ENCODE measurements around the gene BAZ1B.
"Not testable (repeated sequence)": the region's sequence is repeated elsewhere in the genome, so short reads cannot be mapped to it uniquely, and the experiment has no call there.

Gene BAZ1B

DNA sequence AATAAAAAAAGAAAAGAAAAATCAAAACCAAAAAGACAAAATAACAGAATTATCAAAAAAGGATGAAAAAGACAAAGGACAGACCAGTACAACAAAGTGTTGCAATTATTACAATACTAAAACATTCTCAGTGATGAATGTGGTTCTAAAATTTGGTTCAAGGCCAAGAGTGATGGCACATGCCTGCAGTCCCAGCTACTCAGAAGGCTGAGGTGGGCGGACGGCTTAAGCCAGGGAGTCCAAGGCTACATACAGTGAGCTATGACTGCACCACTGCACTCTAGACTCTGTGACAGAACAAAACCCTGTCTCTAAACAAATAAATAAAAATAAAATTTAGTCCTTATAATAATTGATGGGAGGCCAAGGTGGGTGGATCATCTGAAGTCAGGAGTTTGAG lies 14.5 kb downstream of the BAZ1B start:
- no peak for DNase-seq

DNA sequence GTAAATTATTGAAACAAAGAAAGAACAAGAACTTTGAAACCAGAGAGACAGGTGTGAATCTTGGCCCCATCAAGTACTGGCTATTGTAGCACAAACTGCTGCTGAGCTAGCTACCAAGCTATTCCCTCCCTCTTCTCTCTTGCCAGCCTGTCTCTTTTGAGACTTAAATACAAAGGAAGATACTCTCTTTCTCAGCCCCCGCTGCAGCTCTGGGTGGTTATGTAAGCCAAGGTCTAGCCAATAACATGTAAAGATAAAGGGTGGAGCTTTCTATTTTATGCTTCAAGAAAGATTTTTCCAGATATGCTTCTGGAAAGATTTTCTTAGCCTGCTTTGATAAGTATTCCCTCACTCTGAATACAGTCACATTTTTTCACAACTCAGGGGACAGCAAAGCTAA lies 17.2 kb downstream of the BAZ1B start:
- DNase-seq, result peak in 9 of 56 donors; percentile 1 to 40 (median 8)

DNA sequence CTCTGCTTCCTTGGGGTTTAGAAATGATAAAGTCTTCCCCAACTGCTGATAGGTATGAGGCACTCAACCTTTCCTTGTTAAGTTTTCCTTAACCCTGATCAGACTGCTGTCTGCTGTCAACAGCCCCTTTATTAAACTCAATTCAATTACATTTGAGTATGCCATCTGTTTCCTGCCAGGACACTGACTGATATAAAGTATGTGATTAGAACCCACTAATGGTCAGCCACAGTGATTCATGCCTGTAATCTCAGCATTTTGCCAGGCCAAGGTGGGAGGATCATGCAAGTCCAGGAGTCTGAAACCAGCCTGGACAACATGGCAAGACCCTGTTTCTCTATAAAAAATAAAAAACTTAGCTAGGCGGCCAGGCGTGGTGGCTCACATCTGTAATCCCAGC lies 18.1 kb downstream of the BAZ1B start:
- no peak for DNase-seq

- no peak for DNase-seq
Measured at GRCh38 chr7:73503229-73503628, 18.9 kb downstream of the BAZ1B start.

DNA sequence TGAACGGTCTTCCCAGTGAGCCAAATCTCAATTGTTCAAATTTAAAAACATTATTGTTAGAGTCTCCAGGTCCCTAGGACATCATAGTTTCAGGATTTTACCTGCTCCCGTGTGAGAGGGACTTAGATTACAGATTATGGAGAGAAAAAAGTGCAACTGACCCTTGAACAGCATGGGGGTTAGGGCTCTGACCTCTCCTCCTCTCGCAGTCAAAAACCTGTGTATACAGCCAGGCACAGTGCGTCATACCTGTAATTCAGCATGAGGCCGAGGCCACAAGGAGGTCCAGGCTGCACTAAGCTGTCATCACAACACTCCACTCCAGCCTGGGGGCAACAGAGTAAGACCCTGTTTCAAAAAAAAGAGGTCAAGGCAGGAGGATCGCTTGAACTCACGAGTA lies 25.5 kb downstream of the BAZ1B start:
- no peak for DNase-seq

GRCh38 chr7:73495507-73495906 lies 26.6 kb downstream of the BAZ1B start:
- not testable (repeated sequence) for DNase-seq

DNA sequence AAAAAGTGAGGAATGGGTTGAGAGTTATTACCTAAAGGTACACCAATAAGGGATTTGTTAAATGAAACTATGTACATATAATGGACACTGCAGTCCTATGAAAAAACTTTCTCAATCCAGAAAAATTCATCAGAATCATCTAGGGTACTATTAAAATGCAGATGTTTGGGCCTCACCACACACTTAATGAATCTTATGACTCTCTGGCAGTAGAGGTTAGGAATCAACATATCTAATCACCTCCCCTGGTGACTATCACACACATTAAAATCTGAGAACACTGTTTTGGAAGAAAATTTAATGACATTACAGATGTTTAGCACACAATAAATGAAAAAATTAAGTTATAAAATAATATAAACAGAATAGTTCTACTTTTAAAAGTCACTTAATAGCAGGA lies 32.1 kb downstream of the BAZ1B start:
- no peak for DNase-seq

DNA sequence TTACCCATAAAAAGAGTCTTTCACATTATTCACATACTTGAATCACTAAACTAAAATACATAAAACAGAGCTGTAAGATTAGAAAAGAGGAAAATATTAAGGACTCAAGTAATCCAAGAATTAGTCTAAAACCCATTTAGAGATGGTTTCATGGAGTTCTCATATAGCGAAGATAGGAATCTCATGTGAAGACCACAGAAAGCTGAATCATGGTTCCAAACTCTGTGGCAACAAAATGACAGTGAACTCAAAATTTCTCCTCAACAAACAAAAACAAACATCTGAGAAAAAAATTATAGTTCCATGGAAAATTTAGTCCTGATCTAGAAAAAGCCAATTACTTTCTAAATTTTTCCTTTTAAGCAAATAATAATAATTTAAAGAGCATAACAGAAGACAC lies 34.6 kb downstream of the BAZ1B start:
- no peak for DNase-seq

DNA sequence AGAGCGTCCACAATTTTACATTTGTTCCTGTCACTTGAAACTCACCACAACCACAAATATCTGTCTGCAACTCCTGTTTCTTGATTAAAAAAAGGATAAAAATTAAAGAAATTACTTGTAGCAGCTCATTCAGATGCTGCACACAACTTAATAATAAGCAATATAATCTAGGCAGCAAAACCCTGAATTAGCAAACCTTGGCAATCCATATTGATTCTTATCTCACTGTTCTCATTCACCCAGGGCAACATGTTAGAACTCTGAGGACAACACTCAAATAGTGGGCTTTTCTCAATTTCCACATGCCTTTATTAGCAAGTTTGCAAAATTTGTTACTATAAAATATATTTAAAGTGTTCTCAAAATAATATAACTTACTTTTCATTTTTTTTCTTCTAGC lies 38.9 kb downstream of the BAZ1B start:
- DNase-seq, result no peak

DNA sequence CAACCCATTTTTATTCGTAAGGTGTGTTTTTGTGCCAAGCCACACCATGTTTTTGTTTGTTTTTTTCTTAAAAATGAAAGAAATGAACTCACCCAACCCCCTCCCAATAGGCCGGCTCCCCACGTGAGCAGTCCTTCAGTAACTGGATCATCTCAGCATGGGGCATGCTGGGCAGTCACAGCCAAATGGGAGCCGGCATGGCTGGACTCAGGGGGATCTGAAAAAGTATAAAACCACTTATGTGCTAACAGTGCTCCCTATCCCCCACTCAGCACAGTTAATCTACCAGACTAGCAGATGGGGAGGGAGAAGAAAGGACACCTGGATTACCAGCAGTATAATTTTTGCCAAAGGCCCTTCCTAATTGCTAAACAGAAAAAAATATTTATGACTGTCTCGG lies 39.3 kb downstream of the BAZ1B start:
- peak in 3 of 56 donors; percentile 2 to 9 (median 2) for DNase-seq

- not testable (repeated sequence) for DNase-seq
Measured at GRCh38 chr7:73481521-73481920, 40.6 kb downstream of the BAZ1B start.

- no peak for DNase-seq
Measured at GRCh38 chr7:73478549-73478948, 43.5 kb downstream of the BAZ1B start.

- no peak for DNase-seq
Measured at GRCh38 chr7:73477376-73477775, 44.7 kb downstream of the BAZ1B start.

GRCh38 chr7:73470208-73470607 lies 51.9 kb downstream of the BAZ1B start:
- DNase-seq, result peak in 6 of 56 donors; percentile 1 to 6 (median 4)

- not testable (repeated sequence) for DNase-seq
Measured at GRCh38 chr7:73467046-73467445, 55.0 kb downstream of the BAZ1B start.

GRCh38 chr7:73466112-73466511 lies 56.0 kb downstream of the BAZ1B start:
- DNase-seq, result no peak

GRCh38 chr7:73463966-73464365 lies 58.1 kb downstream of the BAZ1B start:
- no peak for DNase-seq

GRCh38 chr7:73463260-73463659 lies 58.8 kb downstream of the BAZ1B start:
- DNase-seq, result no peak

- DNase-seq, result no peak
Measured at GRCh38 chr7:73461782-73462285, 60.3 kb downstream of the BAZ1B start.

DNA sequence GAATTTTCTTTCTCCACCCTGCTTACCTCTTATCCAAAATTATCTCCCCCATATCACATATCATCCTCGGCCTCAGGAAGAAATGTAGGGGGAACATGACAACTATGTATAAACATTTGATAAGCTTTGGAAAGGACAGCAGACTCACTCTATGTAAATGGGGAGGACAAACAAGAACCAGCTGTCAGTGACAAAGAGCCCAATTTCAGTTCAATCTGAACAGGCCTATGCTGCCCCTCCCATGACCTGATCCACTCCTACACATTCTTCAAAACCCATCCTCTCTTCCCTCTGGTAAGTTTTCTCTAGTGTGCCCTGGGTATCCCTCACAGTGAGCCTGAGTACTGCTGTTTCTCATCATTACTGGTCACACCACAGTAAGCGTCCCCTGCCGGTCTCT lies 67.7 kb downstream of the BAZ1B start:
- no peak for DNase-seq

DNA sequence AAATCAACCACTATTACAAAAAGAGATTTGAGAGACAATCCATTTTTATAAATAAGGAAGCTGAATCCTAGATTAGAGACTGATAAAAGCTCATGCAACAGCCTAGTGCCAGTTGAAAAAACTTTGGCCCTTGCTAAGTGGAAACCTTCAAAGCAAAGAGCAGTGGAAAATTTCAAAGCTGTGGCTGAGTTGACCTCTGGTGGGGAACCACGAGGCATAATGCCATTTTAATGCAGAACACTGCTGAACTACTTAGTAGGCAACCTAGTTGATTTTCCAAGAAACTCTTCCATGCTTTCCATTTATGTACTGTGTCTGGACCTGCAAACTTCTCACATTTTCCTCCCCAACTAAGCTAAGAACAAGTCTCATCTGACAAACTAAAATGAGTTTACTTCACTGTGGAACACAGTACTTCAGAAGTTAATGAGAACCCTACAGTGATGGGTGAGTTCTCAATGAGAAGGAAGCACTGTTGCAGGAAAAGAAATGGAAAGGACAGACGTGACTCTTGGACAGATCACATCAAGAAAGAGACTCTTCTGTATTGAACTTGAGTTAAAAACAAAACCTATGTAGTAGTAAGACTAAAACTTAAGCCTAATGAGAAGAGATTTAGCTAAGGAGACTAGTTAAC lies 69.0 kb downstream of the BAZ1B start:
- DNase-seq, result no peak

GRCh38 chr7:73451780-73452398 lies 70.2 kb downstream of the BAZ1B start:
- DNase-seq, result peak in 10 of 56 donors; percentile 10 to 56 (median 17)

GRCh38 chr7:73449422-73449821 lies 72.7 kb downstream of the BAZ1B start:
- no peak for DNase-seq
